Measurements from ENCODE around the gene UGGT1.
"Not testable (repeated sequence)": the region's sequence is repeated elsewhere in the genome, so short reads cannot be mapped to it uniquely, and the experiment has no call there.

UGGT1 gene

GRCh38 chr2:128174067-128174466 lies 83.1 kb downstream of the UGGT1 start:
- H3K4me3 Mint-ChIP-seq; H3K27ac Mint-ChIP-seq; H3K9me3 Mint-ChIP-seq; H3K27me3 Mint-ChIP-seq (ENCODE audit: low read depth); H3K4me1 Mint-ChIP-seq (ENCODE audit: low read depth): not testable (repeated sequence)
- H3K36me3 Mint-ChIP-seq (ENCODE audit: low read depth): peaks cover 59% of the 10 kb centered on the region

GRCh38 chr2:128177315-128177714 lies 86.3 kb downstream of the UGGT1 start:
- no peak overlapping the region for H3K4me3 Mint-ChIP-seq
- no peak overlapping the region for H3K27ac Mint-ChIP-seq

GRCh38 chr2:128178149-128178649 lies 87.2 kb downstream of the UGGT1 start:
- Mint-ChIP-seq H3K36me3 (ENCODE audit: low read depth) (peaks cover 56% of the 10 kb centered on the region), H3K9me3 (no peaks in the 10 kb centered on the region), H3K4me3 (no peak overlapping the region), H3K27me3 (ENCODE audit: low read depth) (no peaks in the 10 kb centered on the region), H3K27ac (no peak overlapping the region), H3K4me1 (ENCODE audit: low read depth) (peaks cover 2% of the 10 kb centered on the region)

More at GRCh38 chr2:128177315-128177714, 86.3 kb downstream of the UGGT1 start:
- Mint-ChIP-seq H3K27me3 (ENCODE audit: low read depth) (no peaks in the 10 kb centered on the region), H3K9me3 (no peaks in the 10 kb centered on the region), H3K4me1 (ENCODE audit: low read depth) (peaks cover 2% of the 10 kb centered on the region), H3K36me3 (ENCODE audit: low read depth) (peaks cover 61% of the 10 kb centered on the region)

GRCh38 chr2:128178650-128179460 lies 87.9 kb downstream of the UGGT1 start:
- H3K27ac Mint-ChIP-seq: no peak overlapping the region
- H3K4me3 Mint-ChIP-seq: no peak overlapping the region
- no peaks in the 10 kb centered on the region for H3K27me3 Mint-ChIP-seq (ENCODE audit: low read depth)
- peaks cover 52% of the 10 kb centered on the region for H3K36me3 Mint-ChIP-seq (ENCODE audit: low read depth)
- H3K4me1 Mint-ChIP-seq (ENCODE audit: low read depth): peaks cover 3% of the 10 kb centered on the region
- H3K9me3 Mint-ChIP-seq: no peaks in the 10 kb centered on the region

GRCh38 chr2:128179461-128179755 lies 88.4 kb downstream of the UGGT1 start:
- Mint-ChIP-seq H3K36me3 (ENCODE audit: low read depth) (peaks cover 53% of the 10 kb centered on the region), H3K27me3 (ENCODE audit: low read depth) (no peaks in the 10 kb centered on the region), H3K9me3 (no peaks in the 10 kb centered on the region), H3K4me3 (no peak overlapping the region), H3K4me1 (ENCODE audit: low read depth) (peaks cover 3% of the 10 kb centered on the region), H3K27ac (no peak overlapping the region)

GRCh38 chr2:128180031-128180430 lies 89.0 kb downstream of the UGGT1 start:
- H3K9me3 Mint-ChIP-seq: no peaks in the 10 kb centered on the region
- H3K27me3 Mint-ChIP-seq (ENCODE audit: low read depth): no peaks in the 10 kb centered on the region
- H3K36me3 Mint-ChIP-seq (ENCODE audit: low read depth): peaks cover 50% of the 10 kb centered on the region
- no peak overlapping the region for H3K27ac Mint-ChIP-seq
- peaks cover 3% of the 10 kb centered on the region for H3K4me1 Mint-ChIP-seq (ENCODE audit: low read depth)
- no peak overlapping the region for H3K4me3 Mint-ChIP-seq

GRCh38 chr2:128185576-128185975 lies 94.6 kb downstream of the UGGT1 start:
- Mint-ChIP-seq H3K9me3 (no peaks in the 10 kb centered on the region), H3K27me3 (ENCODE audit: low read depth) (no peaks in the 10 kb centered on the region), H3K4me1 (ENCODE audit: low read depth) (peaks cover 3% of the 10 kb centered on the region), H3K27ac (no peak overlapping the region), H3K4me3 (no peak overlapping the region), H3K36me3 (ENCODE audit: low read depth) (peaks cover 33% of the 10 kb centered on the region)

GRCh38 chr2:128187032-128187654 lies 96.1 kb downstream of the UGGT1 start:
- Mint-ChIP-seq H3K27ac (peak overlapping the region; percentile 41), H3K27me3 (ENCODE audit: low read depth) (no peaks in the 10 kb centered on the region), H3K4me1 (ENCODE audit: low read depth) (peaks cover 1% of the 10 kb centered on the region), H3K36me3 (ENCODE audit: low read depth) (peaks cover 39% of the 10 kb centered on the region), H3K9me3 (no peaks in the 10 kb centered on the region), H3K4me3 (no peak overlapping the region)

GRCh38 chr2:128195435-128195984 lies 104.5 kb downstream of the UGGT1 start:
- peaks cover 35% of the 10 kb centered on the region for H3K36me3 Mint-ChIP-seq (ENCODE audit: low read depth)
- H3K4me1 Mint-ChIP-seq (ENCODE audit: low read depth): peaks cover 21% of the 10 kb centered on the region
- no peaks in the 10 kb centered on the region for H3K27me3 Mint-ChIP-seq (ENCODE audit: low read depth)
- H3K27ac Mint-ChIP-seq: peak overlapping the region; percentile 55
- H3K9me3 Mint-ChIP-seq: no peaks in the 10 kb centered on the region
- no peak overlapping the region for H3K4me3 Mint-ChIP-seq

GRCh38 chr2:128196026-128196425 lies 105.0 kb downstream of the UGGT1 start:
- Mint-ChIP-seq H3K4me1 (ENCODE audit: low read depth) (peaks cover 21% of the 10 kb centered on the region), H3K36me3 (ENCODE audit: low read depth) (peaks cover 30% of the 10 kb centered on the region), H3K27ac (peak overlapping the region; percentile 55), H3K27me3 (ENCODE audit: low read depth) (no peaks in the 10 kb centered on the region), H3K4me3 (peak overlapping the region; percentile 52), H3K9me3 (no peaks in the 10 kb centered on the region)

- Mint-ChIP-seq H3K36me3 (ENCODE audit: low read depth) (peaks cover 27% of the 10 kb centered on the region), H3K4me1 (ENCODE audit: low read depth) (peaks cover 21% of the 10 kb centered on the region), H3K4me3 (peak overlapping the region; percentile 52), H3K27ac (peak overlapping the region; percentile 33), H3K27me3 (ENCODE audit: low read depth) (no peaks in the 10 kb centered on the region), H3K9me3 (no peaks in the 10 kb centered on the region)
Observed at GRCh38 chr2:128196471-128196931, 105.5 kb downstream of the UGGT1 start.

GRCh38 chr2:128197059-128197458 lies 106.1 kb downstream of the UGGT1 start:
- Mint-ChIP-seq H3K27ac (no peak overlapping the region), H3K9me3 (no peaks in the 10 kb centered on the region), H3K4me3 (no peak overlapping the region), H3K27me3 (ENCODE audit: low read depth) (no peaks in the 10 kb centered on the region), H3K4me1 (ENCODE audit: low read depth) (peaks cover 21% of the 10 kb centered on the region), H3K36me3 (ENCODE audit: low read depth) (peaks cover 25% of the 10 kb centered on the region)

GRCh38 chr2:128198656-128199055 lies 107.7 kb downstream of the UGGT1 start:
- Mint-ChIP-seq H3K27me3 (ENCODE audit: low read depth) (peaks cover 5% of the 10 kb centered on the region), H3K36me3 (ENCODE audit: low read depth) (peaks cover 19% of the 10 kb centered on the region), H3K4me1 (ENCODE audit: low read depth) (peaks cover 21% of the 10 kb centered on the region), H3K27ac (no peak overlapping the region), H3K9me3 (no peaks in the 10 kb centered on the region), H3K4me3 (no peak overlapping the region)

GRCh38 chr2:128199141-128199540 lies 108.1 kb downstream of the UGGT1 start:
- H3K4me3 Mint-ChIP-seq: no peak overlapping the region
- peaks cover 5% of the 10 kb centered on the region for H3K27me3 Mint-ChIP-seq (ENCODE audit: low read depth)
- H3K9me3 Mint-ChIP-seq: no peaks in the 10 kb centered on the region
- peaks cover 21% of the 10 kb centered on the region for H3K4me1 Mint-ChIP-seq (ENCODE audit: low read depth)
- H3K36me3 Mint-ChIP-seq (ENCODE audit: low read depth): peaks cover 17% of the 10 kb centered on the region
- H3K27ac Mint-ChIP-seq: no peak overlapping the region

GRCh38 chr2:128202791-128203190 lies 111.8 kb downstream of the UGGT1 start:
- Mint-ChIP-seq H3K36me3 (ENCODE audit: low read depth) (no peaks in the 10 kb centered on the region), H3K9me3 (no peaks in the 10 kb centered on the region), H3K27ac (no peak overlapping the region), H3K4me3 (no peak overlapping the region), H3K4me1 (ENCODE audit: low read depth) (no peaks in the 10 kb centered on the region), H3K27me3 (ENCODE audit: low read depth) (peaks cover 9% of the 10 kb centered on the region)
